ENCODE results near the gene MPST. TPM values are rescaled to one million over a fixed set of nuclear protein-coding genes. Genes with fewer than 3 reads are reported as not detected.

MPST gene
- total RNA-seq, 1 donor from 2014 or later: 215 TPM

GRCh38 chr22:37072673-37073072, 53.1 kb downstream of the MPST start:
- H3K4me3 ChIP-seq (ENCODE audit: low read depth, low read length): no peak overlapping the region
- no peak for DNase-seq (ENCODE audit: low read depth)

GRCh38 chr22:37074537-37074936, 55.0 kb downstream of the MPST start:
- TF ChIP-seq CTCF (conservative IDR thresholded peaks at IDR 0.05; ENCODE audit: low read depth, low read length): no peak
- H3K4me3 ChIP-seq (ENCODE audit: low read depth, low read length): no peak overlapping the region
- no peak for DNase-seq (ENCODE audit: low read depth)

More at GRCh38 chr22:37072673-37073072, 53.1 kb downstream of the MPST start:
- no peak for TF ChIP-seq CTCF (conservative IDR thresholded peaks at IDR 0.05; ENCODE audit: low read depth, low read length)

GRCh38 chr22:37075046-37075445, 55.5 kb downstream of the MPST start:
- DNase-seq (ENCODE audit: low read depth): no peak
- no peak for TF ChIP-seq CTCF (conservative IDR thresholded peaks at IDR 0.05; ENCODE audit: low read depth, low read length)
- no peak overlapping the region for H3K4me3 ChIP-seq (ENCODE audit: low read depth, low read length)

GRCh38 chr22:37075822-37076433, 56.4 kb downstream of the MPST start:
- H3K4me3 ChIP-seq (ENCODE audit: low read depth, low read length): no peak overlapping the region
- DNase-seq (ENCODE audit: low read depth): no peak
- no peak for TF ChIP-seq CTCF (conservative IDR thresholded peaks at IDR 0.05; ENCODE audit: low read depth, low read length)

GRCh38 chr22:37077802-37078448, 58.4 kb downstream of the MPST start:
- H3K4me3 ChIP-seq (ENCODE audit: low read depth, low read length): no peak overlapping the region
- no peak for DNase-seq (ENCODE audit: low read depth)
- TF ChIP-seq CTCF (conservative IDR thresholded peaks at IDR 0.05; ENCODE audit: low read depth, low read length): peak; percentile 99

- no peak for TF ChIP-seq CTCF (conservative IDR thresholded peaks at IDR 0.05; ENCODE audit: low read depth, low read length)
- DNase-seq (ENCODE audit: low read depth): no peak
These were observed 59.6 kb downstream of the MPST start for GRCh38 chr22:37079158-37079557.

More at GRCh38 chr22:37079158-37079557, 59.6 kb downstream of the MPST start:
- no peak overlapping the region for H3K4me3 ChIP-seq (ENCODE audit: low read depth, low read length)

Other genes with a start within 250 kb of the MPST start
- 12.0 and 16.1 TPM in 2 replicates for gene IFT27, start 243.6 kb upstream of the MPST start, total RNA-seq
- not detected in 2 replicates for gene PVALB, start 202.7 kb upstream of the MPST start, total RNA-seq
- not detected in 2 replicates for gene NCF4, start 158.7 kb upstream of the MPST start, total RNA-seq
- under 0.01 TPM in 1 of 2 replicates, not detected in the other for gene CSF2RB, start 106.1 kb upstream of the MPST start, total RNA-seq
- 49.6 and 66.9 TPM in 2 replicates for gene TST, start 295 bp upstream of the MPST start, total RNA-seq
- gene KCTD17, start 32.0 kb downstream of the MPST start, total RNA-seq: 35.6 and 35.9 TPM in 2 replicates
- gene TMPRSS6, start 90.0 kb downstream of the MPST start, total RNA-seq: not detected in 2 replicates
- 0.06 and 0.72 TPM in 2 replicates for gene IL2RB, start 130.2 kb downstream of the MPST start, total RNA-seq
- 2.1 and 7.1 TPM in 2 replicates for gene C1QTNF6, start 168.5 kb downstream of the MPST start, total RNA-seq
- gene SSTR3, start 192.7 kb downstream of the MPST start, total RNA-seq: not detected in 2 replicates
- gene RAC2, start 224.5 kb downstream of the MPST start, total RNA-seq: 51.9 and 58.2 TPM in 2 replicates

Data from epithelial cell of proximal tubule (primary cell).